NOMO-1 (cell line): ENCODE results near the gene DNAJA3.
"Not testable (repeated sequence)": the region's sequence is repeated elsewhere in the genome, so short reads cannot be mapped to it uniquely, and the experiment has no call there.

Source experiments
- DNase-seq, 2 experiments: peaks; one replicate each; lab custom pipeline; 2025; ENCODE audit not compliant: unreplicated experiment in 2 of 2; lab: John Stamatoyannopoulos, UW

Gene DNAJA3

GRCh38 chr16:4386951-4387565 lies 38.6 kb upstream of the DNAJA3 start:
- DNase-seq = no peak

- no peak for DNase-seq
Observed at GRCh38 chr16:4387781-4388180, 37.9 kb upstream of the DNAJA3 start.

GRCh38 chr16:4388271-4389021 lies 37.2 kb upstream of the DNAJA3 start:
- DNase-seq = no peak

- DNase-seq = no peak
Observed at GRCh38 chr16:4389051-4389955, 36.4 kb upstream of the DNAJA3 start.

- no peak for DNase-seq
Observed at GRCh38 chr16:4390266-4391260, 35.1 kb upstream of the DNAJA3 start.

GRCh38 chr16:4391631-4392381 lies 33.9 kb upstream of the DNAJA3 start:
- DNase-seq = no peak

GRCh38 chr16:4392382-4393239 lies 33.1 kb upstream of the DNAJA3 start:
- no peak for DNase-seq

- DNase-seq = no peak
Observed at GRCh38 chr16:4393240-4393600, 32.4 kb upstream of the DNAJA3 start.

GRCh38 chr16:4393850-4394249 lies 31.8 kb upstream of the DNAJA3 start:
- not testable (repeated sequence) for DNase-seq

- DNase-seq = no peak
Observed at GRCh38 chr16:4395055-4395726, 30.5 kb upstream of the DNAJA3 start.

- peak; percentile 61 to 79 for DNase-seq
Observed at GRCh38 chr16:4399001-4399730, 26.5 kb upstream of the DNAJA3 start.

- DNase-seq = no peak
Observed at GRCh38 chr16:4401094-4401501, 24.6 kb upstream of the DNAJA3 start.

- no peak for DNase-seq
Observed at GRCh38 chr16:4401510-4401909, 24.2 kb upstream of the DNAJA3 start.

GRCh38 chr16:4402439-4403132 lies 23.1 kb upstream of the DNAJA3 start:
- peak; percentile 43 to 51 for DNase-seq

GRCh38 chr16:4403133-4403949 lies 22.3 kb upstream of the DNAJA3 start:
- no peak for DNase-seq
